NCI-H146 (cell line): ENCODE data around the gene CBY2.
A peak's percentile ranks its signal among the peaks of the same experiment; 100 is the strongest.

Experiments used
- DNase-seq: peaks from one replicate; lab custom pipeline; 2025; lab: John Stamatoyannopoulos, UW

The CBY2 gene

DNA sequence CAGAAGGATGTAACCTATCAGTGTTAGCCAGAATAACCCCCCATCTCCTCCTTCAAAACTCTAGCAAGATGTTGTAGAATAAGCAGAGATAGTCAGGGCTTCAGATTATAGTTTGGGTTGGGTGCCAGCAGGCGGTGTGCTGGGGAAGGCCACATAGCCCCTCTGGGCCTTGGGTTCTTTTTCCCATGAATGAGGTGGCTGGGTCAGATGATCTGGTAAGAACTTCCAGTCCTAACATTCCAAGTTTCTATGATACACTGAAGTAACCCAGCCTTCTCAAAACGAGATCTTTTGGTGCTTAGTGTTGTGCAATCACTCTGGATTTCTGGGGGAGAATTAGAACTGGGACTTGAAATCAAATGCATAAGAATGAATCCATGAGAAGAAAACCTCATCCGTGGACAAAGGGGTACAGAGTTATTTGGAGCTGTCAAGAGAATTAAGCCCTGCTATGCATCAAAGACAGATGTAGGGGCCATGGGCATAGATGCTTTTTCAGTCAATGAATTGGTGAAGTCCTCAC, 810 bp downstream of the CBY2 start:
- DNase-seq: no peak

GRCh38 chr13:45704211-45704739, 2.2 kb downstream of the CBY2 start:
- DNase-seq: no peak

DNA sequence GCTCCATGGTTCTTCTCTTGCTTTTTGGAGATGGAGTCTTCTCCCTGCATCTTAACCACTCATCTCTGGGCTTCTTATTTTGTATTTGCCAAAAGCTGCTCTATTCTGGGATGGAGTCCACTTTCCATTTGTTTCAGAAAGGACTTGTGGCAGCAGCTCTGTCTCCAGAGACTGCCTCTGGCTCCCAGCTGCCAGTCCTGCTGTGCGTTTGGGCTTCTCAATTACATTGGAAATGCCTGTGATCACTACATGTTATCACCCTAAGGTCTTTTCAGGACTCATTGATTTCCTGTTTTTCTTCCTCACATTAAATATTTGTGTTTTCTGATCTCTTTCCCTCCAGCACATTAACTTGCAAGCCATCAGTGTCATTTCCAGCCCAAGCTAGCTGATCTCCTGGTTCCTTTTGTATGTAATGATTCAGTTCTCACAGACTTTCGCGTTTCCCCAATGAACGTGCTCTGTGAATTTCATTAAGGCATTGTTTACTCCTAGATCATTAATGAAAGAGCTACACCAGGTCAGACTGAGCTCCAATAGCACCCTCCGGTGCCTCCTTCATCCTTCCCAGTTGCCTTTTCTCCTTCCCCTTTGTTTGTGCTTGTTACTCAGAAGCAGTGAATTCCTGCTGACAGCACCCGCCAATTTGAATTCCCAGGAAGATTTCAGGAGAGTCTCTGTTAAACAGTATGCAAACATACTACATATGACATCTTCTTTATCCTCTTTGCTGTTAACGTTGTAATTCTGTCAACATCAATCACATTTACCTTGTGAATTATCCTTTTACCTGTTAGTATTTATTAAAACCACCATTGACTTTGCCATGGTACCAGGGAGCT, 3.0 kb downstream of the CBY2 start:
- peak; percentile 18 for DNase-seq

- DNase-seq: no peak
Observed at GRCh38 chr13:45705918-45706317, 3.8 kb downstream of the CBY2 start.

- no peak for DNase-seq
Observed at GRCh38 chr13:45707516-45708100, 5.5 kb downstream of the CBY2 start.

DNA sequence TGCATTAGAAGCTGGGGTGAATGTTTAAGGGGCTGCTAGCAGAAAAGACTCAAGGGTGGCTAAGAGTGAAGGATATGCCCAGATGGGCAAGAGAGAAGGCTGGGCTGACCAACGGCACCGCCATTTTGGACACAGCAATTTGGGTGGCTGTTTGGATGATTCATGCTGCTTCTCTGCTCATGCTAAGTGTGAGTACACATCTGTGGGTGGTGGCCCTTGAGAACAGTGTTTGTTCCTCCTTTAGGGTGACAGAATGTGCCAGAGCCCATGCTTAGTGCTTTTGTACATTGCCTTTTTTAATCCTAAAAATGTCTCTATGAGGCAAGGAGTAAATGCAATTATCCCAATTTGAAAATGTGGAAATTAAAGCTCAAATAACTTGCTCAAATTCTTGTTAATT, 9.8 kb downstream of the CBY2 start:
- DNase-seq: no peak

- no peak for DNase-seq
Observed at GRCh38 chr13:45713106-45713690, 11.1 kb downstream of the CBY2 start.

DNA sequence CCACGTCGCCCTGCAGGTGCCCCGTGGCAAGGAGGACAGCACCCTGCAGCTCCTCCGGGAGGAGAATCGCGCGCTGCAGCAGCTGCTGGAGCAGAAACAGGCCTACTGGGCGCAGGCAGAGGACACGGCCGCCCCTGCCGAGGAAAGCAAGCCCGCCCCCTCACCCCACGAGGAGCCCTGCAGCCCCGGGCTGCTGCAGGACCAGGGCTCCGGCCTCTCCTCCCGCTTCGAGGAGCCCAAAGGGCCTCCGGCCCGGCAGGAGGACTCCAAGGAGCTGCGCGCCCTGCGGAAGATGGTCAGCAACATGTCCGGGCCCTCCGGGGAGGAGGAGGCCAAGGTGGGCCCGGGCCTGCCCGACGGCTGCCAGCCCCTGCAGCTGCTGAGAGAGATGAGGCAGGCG, 11.6 kb downstream of the CBY2 start:
- DNase-seq: no peak

DNA sequence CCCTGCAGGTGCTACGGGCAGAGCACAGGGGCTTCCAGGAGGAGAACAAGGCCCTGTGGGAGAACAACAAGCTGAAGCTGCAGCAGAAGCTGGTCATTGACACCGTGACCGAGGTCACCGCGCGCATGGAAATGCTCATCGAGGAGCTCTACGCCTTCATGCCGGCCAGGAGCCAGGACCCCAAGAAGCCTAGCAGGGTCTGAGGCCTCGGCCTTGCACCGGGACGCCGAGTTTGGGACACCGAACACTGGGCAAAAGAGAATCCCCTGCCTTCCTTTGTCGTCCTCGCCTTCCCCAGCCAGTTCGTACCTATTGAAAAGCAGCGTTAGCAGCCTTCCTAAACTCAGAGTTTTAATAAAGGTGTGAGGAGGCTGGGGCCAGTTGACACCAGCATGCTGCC, 12.1 kb downstream of the CBY2 start:
- no peak for DNase-seq

- no peak for DNase-seq
Observed at GRCh38 chr13:45715351-45715750, 13.2 kb downstream of the CBY2 start.

GRCh38 chr13:45717349-45717748, 15.2 kb downstream of the CBY2 start:
- peak; percentile 20 for DNase-seq

DNA sequence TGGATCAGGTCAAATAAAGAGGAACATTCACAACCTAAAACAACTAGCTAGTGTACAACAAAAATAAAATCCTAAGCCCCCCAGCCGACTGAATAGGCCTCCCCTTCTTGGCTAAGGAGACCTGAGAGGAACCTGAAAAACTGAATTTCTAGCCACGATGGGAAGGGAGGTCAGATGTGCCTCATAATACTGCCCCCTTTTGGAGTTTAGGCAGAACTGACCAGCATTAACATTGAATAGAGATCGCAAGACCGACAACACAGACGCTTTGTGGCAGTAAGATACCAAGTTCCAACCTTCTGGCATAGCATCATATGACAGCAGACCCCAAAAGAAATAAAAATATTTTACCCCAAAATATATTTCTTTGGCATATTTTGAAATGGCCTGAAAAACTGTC, 15.9 kb downstream of the CBY2 start:
- peak; percentile 40 for DNase-seq

DNA sequence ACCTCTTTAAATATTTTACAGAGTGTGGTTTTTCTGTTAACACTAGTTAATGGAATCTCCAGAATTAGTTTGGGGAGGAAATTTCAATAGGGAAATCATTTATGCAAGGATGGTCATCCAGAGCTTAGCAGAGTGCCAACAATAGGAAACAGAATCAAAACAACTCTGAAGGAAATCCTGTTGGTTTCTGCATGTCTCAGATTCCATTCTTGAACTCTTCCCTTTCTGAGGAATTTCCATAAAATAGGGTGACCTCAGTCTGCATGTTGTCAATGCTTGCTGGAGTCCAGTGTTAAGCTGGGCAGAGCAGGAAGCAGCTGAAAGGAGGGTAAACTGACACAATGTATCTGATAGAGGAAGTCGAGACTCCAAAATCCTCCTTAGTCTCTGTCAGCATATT, 16.9 kb downstream of the CBY2 start:
- no peak for DNase-seq

DNA sequence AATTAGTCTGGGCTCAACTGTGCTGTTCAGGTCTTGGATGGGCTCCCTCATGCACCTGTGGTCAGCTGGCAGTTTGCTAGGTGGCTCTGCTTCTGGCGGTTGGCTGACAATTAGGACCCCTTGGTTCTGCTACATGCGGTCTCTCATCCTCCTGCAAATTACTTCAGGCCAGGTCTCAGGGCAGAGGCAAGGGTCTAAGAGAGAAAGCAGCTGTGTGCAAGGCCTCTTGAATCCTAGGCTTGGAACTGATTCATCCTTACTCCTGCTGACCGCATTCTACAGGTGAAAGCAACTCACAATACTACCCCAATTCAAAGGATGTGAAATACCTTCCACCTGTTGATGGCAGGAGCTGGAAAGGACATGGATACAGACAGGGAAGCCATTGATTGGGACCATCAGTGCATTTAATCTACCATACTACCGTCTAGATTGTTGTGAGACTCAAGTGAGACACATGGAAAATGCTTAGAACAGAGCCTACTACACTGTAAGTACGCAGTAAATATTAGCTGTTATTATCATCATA, 19.1 kb downstream of the CBY2 start:
- no peak for DNase-seq

GRCh38 chr13:45723798-45724197, 21.7 kb downstream of the CBY2 start:
- DNase-seq: no peak

DNA sequence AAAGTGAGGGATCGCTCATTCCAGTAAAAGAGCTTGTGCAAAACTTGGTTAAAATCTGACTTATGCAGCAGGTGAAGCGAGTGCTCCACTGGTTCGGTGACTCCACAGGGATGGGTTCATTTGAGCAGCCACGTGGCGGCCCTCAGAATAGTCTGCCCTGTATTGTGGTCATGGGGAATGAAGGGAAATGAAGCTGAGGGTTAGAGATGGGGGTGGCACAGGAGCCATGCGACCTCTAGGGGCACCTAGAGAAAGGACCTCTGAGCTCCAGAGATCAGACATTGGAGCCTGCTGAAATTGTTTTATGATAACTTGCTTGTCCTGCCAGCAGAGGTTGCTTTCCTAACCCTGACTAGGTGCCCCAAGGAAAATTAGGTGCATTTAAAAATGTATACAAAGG, 26.6 kb downstream of the CBY2 start:
- no peak for DNase-seq

DNA sequence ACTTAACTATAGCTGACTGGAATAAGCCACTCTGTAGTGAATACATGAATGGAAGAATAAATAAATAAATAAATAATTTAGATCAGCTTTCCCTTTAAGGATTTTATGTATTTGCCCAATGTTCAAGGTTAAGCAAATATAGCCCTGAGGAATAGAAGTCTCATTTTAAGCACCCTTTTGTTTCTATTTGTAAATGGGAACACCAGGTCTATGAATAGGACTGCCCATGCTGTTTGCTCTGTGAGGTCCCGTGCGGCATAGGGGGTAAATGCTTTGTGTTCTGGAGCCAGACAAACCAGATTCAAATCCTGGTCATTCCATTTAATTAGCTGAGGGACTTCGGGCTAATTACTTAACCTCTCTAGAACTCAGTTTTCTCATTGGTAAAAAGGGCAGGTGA, 29.3 kb downstream of the CBY2 start:
- DNase-seq: peak; percentile 6

- DNase-seq: no peak
Observed at GRCh38 chr13:45732916-45733315, 30.8 kb downstream of the CBY2 start.

DNA sequence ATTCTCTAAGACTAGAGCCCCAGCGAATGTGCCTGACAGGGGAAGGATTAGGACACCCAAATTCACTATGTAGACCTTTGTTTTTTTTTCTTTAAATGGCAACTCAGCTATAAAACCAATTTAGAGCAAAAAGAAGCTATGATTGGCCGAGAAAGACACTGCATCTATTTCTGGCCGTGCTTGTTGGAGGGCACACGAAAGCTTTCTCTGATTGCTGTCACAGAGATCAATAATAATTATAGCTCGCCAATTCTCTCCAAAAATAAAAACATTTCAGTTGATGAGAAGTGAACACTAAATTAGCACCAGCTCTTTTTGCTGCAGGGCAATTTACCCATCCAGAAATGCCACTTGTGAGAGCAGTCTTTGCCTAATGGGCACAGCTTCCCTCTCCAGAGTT, 31.2 kb downstream of the CBY2 start:
- DNase-seq: no peak

- DNase-seq: peak; percentile 6
Observed at GRCh38 chr13:45737571-45738017, 35.5 kb downstream of the CBY2 start.

GRCh38 chr13:45742985-45743384, 40.9 kb downstream of the CBY2 start:
- no peak for DNase-seq

- DNase-seq: no peak
Observed at GRCh38 chr13:45744979-45745378, 42.9 kb downstream of the CBY2 start.

DNA sequence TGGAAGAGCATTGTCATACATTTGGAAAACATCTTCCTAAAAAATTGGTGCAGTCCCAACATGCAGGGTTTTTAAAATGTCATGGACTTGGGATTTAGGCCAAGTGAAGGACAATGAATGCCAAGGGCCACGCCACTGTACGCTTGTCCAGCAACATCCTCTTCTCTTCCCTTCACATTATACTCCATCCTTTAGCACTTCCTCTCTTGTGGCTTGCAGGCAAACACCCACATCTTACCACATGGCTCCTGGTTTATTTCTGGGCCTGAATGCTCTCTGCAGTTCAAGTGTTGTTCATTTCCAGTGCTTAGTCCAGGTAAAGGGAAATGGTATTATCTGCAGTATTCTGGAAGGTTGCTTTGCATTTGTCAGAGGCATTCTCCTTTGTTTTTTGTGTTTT, 45.0 kb downstream of the CBY2 start:
- DNase-seq: no peak
